Ascending aorta (tissue), 2 donors: ENCODE measurements around the gene SPRR2A. TPM values are rescaled to one million over a fixed set of nuclear protein-coding genes. Genes with fewer than 3 reads are reported as not detected.

ENCODE experiments used
- DNase-seq, 2 donors: peaks; one replicate each; pipeline ENCODE4 v3.0.0-alpha.2; 2019; ENCODE audit warnings: low spot score in 2 of 2
- H3K27ac ChIP-seq, 2 donors: fragments of 200-600 bp; sonication (generic); one replicate each; pipeline ENCODE4 v1.5.1; 2016 to 2017; ENCODE audit warnings: mild to moderate bottlenecking in 1 of 2
- H3K27me3 ChIP-seq: fragments of 200-600 bp; sonication (generic); one replicate; pipeline ENCODE4 v1.5.1; 2017
- H3K36me3 ChIP-seq, 2 donors: fragments of 200-600 bp; sonication (generic); one replicate each; pipeline ENCODE4 v1.5.1; 2016
- H3K4me1 ChIP-seq, 2 donors: fragments of 200-600 bp; sonication (generic); one replicate each; pipeline ENCODE4 v1.5.1; 2016 to 2017; ENCODE audit warnings: mild to moderate bottlenecking in 1 of 2
- H3K4me3 ChIP-seq, 2 donors: fragments of 200-600 bp; sonication (generic); one replicate each; pipeline ENCODE4 v1.5.1; 2016 to 2017; ENCODE audit warnings: mild to moderate bottlenecking in 1 of 2
- H3K9me3 ChIP-seq, 2 donors: fragments of 200-600 bp; sonication (generic); one replicate each; pipeline ENCODE4 v1.5.1; 2016
- CTCF ChIP-seq, 3 experiments: fragments of 200-600 bp in 2 of 3; fragments of 450-650 bp in 1 of 3; sonication (generic) in 2 of 3; IDR thresholded peaks; one replicate each; pipeline ENCODE4 v1.5.1; 2016 to 2019; ENCODE audit warnings: antibody characterized with exemption in 3 of 3, mild to moderate bottlenecking in 1 of 3, moderate library complexity in 1 of 3
- intact Hi-C: fragments of 100-400 bp; cut with DNase I; formaldehyde crosslinking; loops from one replicate; pipeline ENCODE4 v1.15.1; 2023
- total RNA-seq: library from RNA; depleted of rRNA; stranded (reverse); fragments of >200 nt; gene quantifications from one replicate; pipeline ENCODE4 v1.1.0, GENCODE V29; 2016

The SPRR2A gene
- not detected for total RNA-seq

GRCh38 chr1:153057375-153057774 is at the start of gene SPRR2A:
Gene SPRR2A, minus strand, starts transcription at chr1:153057512. Its CDS starts 777 bp downstream, at chr1:153056735.
- no peaks in the 10 kb centered on the region for H3K36me3 ChIP-seq
- H3K9me3 ChIP-seq: no peaks in the 10 kb centered on the region
- intact Hi-C loops: no loop called here
- no peak within 1 kb of the TSS for H3K4me3 ChIP-seq
- DNase-seq: no peak
- no peak within 1 kb of the TSS for H3K27ac ChIP-seq
- H3K4me1 ChIP-seq: no peaks in the 10 kb centered on the region
- TF ChIP-seq CTCF (IDR thresholded peaks at IDR 0.05): no peak
- no peaks in the 10 kb centered on the region for H3K27me3 ChIP-seq

GRCh38 chr1:153100245-153100644 is 42.9 kb upstream of the SPRR2A start:
- DNase-seq: no peak
- Histone ChIP-seq H3K4me3 (no peak overlapping the region), H3K36me3 (no peaks in the 10 kb centered on the region), H3K4me1 (no peaks in the 10 kb centered on the region), H3K27ac (no peak overlapping the region), H3K9me3 (no peaks in the 10 kb centered on the region), H3K27me3 (no peaks in the 10 kb centered on the region)
- intact Hi-C loops: no loop called here
- no peak for TF ChIP-seq CTCF (IDR thresholded peaks at IDR 0.05)

GRCh38 chr1:153099461-153100045 is 42.2 kb upstream of the SPRR2A start:
- intact Hi-C loops: no loop called here
- no peaks in the 10 kb centered on the region for H3K36me3 ChIP-seq
- H3K4me3 ChIP-seq: no peak overlapping the region
- H3K4me1 ChIP-seq: no peaks in the 10 kb centered on the region
- H3K27me3 ChIP-seq: no peaks in the 10 kb centered on the region
- no peak for DNase-seq
- H3K9me3 ChIP-seq: no peaks in the 10 kb centered on the region
- TF ChIP-seq CTCF (IDR thresholded peaks at IDR 0.05): no peak
- H3K27ac ChIP-seq: no peak overlapping the region

- Histone ChIP-seq H3K36me3 (no peaks in the 10 kb centered on the region), H3K9me3 (no peaks in the 10 kb centered on the region), H3K4me3 (no peak overlapping the region), H3K4me1 (no peaks in the 10 kb centered on the region), H3K27me3 (no peaks in the 10 kb centered on the region), H3K27ac (no peak overlapping the region)
- intact Hi-C loops: no loop called here
- DNase-seq: no peak
- TF ChIP-seq CTCF (IDR thresholded peaks at IDR 0.05): no peak
Measured at GRCh38 chr1:153095764-153096163, 38.5 kb upstream of the SPRR2A start.

- no peak for DNase-seq
- H3K27ac ChIP-seq: no peak within 1 kb of the TSS
- H3K9me3 ChIP-seq: no peaks in the 10 kb centered on the region
- H3K4me3 ChIP-seq: no peak within 1 kb of the TSS
- no peaks in the 10 kb centered on the region for H3K27me3 ChIP-seq
- no peaks in the 10 kb centered on the region for H3K36me3 ChIP-seq
- TF ChIP-seq CTCF (IDR thresholded peaks at IDR 0.05): no peak
- intact Hi-C loops: no loop called here
- H3K4me1 ChIP-seq: no peaks in the 10 kb centered on the region
Measured at GRCh38 chr1:153094426-153094825, 37.1 kb upstream of the SPRR2A start, which contains the start of gene SPRR2E. Gene SPRR2E, minus strand, starts transcription at chr1:153094526. Its CDS starts 775 bp downstream, at chr1:153093751.

GRCh38 chr1:153087652-153088051 is 30.3 kb upstream of the SPRR2A start:
- Histone ChIP-seq H3K4me1 (no peaks in the 10 kb centered on the region), H3K36me3 (no peaks in the 10 kb centered on the region), H3K4me3 (no peak overlapping the region), H3K9me3 (no peaks in the 10 kb centered on the region), H3K27me3 (no peaks in the 10 kb centered on the region), H3K27ac (no peak overlapping the region)
- intact Hi-C loops: no loop called here
- no peak for TF ChIP-seq CTCF (IDR thresholded peaks at IDR 0.05)
- no peak for DNase-seq
